Gastroesophageal sphincter (tissue), 4 donors: ENCODE data around the gene SMOC1. TPM values are rescaled to one million over a fixed set of nuclear protein-coding genes. Genes with fewer than 3 reads are reported as not detected.
"Not testable (repeated sequence)": the region's sequence is repeated elsewhere in the genome, so short reads cannot be mapped to it uniquely, and the experiment has no call there.

Source experiments
- ATAC-seq: fragments of 150-250 bp; one replicate; pipeline ENCODE4 v1.9.1; 2016; ENCODE audit warnings: mild to moderate bottlenecking, moderate library complexity
- H3K27ac ChIP-seq, 4 donors: fragments of 200-600 bp; sonication (generic) in 3 of 4; 1 replicate in 3 of 4; 2 replicates in 1 of 4; pipeline ENCODE4 v1.5.1; 2016 to 2019
- H3K27me3 ChIP-seq: fragments of 200-600 bp; sonication (generic); one replicate; pipeline ENCODE4 v1.5.1; 2019
- H3K36me3 ChIP-seq, 2 donors: fragments of 200-600 bp; sonication (generic); one replicate each; pipeline ENCODE4 v1.5.1; 2019; ENCODE audit warnings: control low read depth in 1 of 2
- H3K4me1 ChIP-seq, 3 donors: fragments of 200-600 bp; sonication (generic); 1 replicate in 2 of 3; 2 replicates in 1 of 3; pipeline ENCODE4 v1.5.1; 2016 to 2019; ENCODE audit warnings: control low read depth in 2 of 3
- H3K4me3 ChIP-seq, 2 donors: fragments of 200-600 bp; sonication (generic); one replicate each; pipeline ENCODE4 v1.5.1; 2019; ENCODE audit warnings: mild to moderate bottlenecking in 1 of 2, moderate library complexity in 1 of 2
- H3K9me3 ChIP-seq, 3 donors: fragments of 200-600 bp; sonication (generic); one replicate each; pipeline ENCODE4 v1.5.1; 2017 to 2019; ENCODE audit warnings: control low read depth in 2 of 3
- EP300 ChIP-seq: sonication (generic); formaldehyde crosslinking; IDR thresholded peaks from one replicate; pipeline ENCODE4 v1.6.1; 2017; ENCODE audit warnings: antibody characterized with exemption, mild to moderate bottlenecking
- POLR2A ChIP-seq, 2 donors: fragments of 450-650 bp; IDR thresholded peaks; one replicate each; pipeline ENCODE4 v1.6.1; 2017; ENCODE audit warnings: antibody characterized with exemption in 2 of 2, mild to moderate bottlenecking in 2 of 2, moderate library complexity in 1 of 2
- POLR2AphosphoS5 ChIP-seq: sonication (generic); formaldehyde crosslinking; IDR thresholded peaks from one replicate; pipeline ENCODE4 v1.6.1; 2017; ENCODE audit warnings: antibody characterized with exemption
- WGBS, 2 donors: methylation state at CpG; one replicate each; pipeline ENCODE4 v1.1.5; 2018; ENCODE audit warnings: low coverage in 1 of 2; 5-methylcytosine and 5-hydroxymethylcytosine counted together
- total RNA-seq, 4 donors: library from RNA; depleted of rRNA; stranded (reverse); fragments of >200 nt; gene quantifications; one replicate each; pipeline ENCODE4 v1.1.0, GENCODE V29; 2016
- TF ChIP-seq, protein P1 (sequence below), 4 experiments: fragments of 200-600 bp in 2 of 4; fragments of 450-650 bp in 2 of 4; sonication (generic) in 1 of 4; IDR thresholded peaks; one replicate each; pipeline ENCODE4 v1.5.1; 2017 to 2019; ENCODE audit warnings: antibody characterized with exemption in 4 of 4, mild to moderate bottlenecking in 2 of 4, moderate library complexity in 2 of 4

The SMOC1 gene
- total RNA-seq, 4 donors from 2014 or later, result 0.19 to 11.8 (median 0.31) TPM; not detected in 1

GRCh38 chr14:69896972-69897371 lies 17.8 kb downstream of the SMOC1 start:
- H3K4me3 ChIP-seq, result no peak overlapping the region
- WGBS, 2 donors, result 95% methylated on average over 2 of the region's 2 CpGs; no CpG with 5 or more reads in 1 of the 2 donors
- no peak for ATAC-seq
- TF ChIP-seq, protein P1, sequence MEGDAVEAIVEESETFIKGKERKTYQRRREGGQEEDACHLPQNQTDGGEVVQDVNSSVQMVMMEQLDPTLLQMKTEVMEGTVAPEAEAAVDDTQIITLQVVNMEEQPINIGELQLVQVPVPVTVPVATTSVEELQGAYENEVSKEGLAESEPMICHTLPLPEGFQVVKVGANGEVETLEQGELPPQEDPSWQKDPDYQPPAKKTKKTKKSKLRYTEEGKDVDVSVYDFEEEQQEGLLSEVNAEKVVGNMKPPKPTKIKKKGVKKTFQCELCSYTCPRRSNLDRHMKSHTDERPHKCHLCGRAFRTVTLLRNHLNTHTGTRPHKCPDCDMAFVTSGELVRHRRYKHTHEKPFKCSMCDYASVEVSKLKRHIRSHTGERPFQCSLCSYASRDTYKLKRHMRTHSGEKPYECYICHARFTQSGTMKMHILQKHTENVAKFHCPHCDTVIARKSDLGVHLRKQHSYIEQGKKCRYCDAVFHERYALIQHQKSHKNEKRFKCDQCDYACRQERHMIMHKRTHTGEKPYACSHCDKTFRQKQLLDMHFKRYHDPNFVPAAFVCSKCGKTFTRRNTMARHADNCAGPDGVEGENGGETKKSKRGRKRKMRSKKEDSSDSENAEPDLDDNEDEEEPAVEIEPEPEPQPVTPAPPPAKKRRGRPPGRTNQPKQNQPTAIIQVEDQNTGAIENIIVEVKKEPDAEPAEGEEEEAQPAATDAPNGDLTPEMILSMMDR (IDR thresholded peaks at IDR 0.05), result no peak
- no peak for TF ChIP-seq POLR2A (IDR thresholded peaks at IDR 0.05)
- no peak for TF ChIP-seq EP300
- no peak for TF ChIP-seq POLR2AphosphoS5
- H3K36me3 ChIP-seq, result no peaks in the 10 kb centered on the region
- H3K27ac ChIP-seq, result no peak overlapping the region
- H3K27me3 ChIP-seq, result no peaks in the 10 kb centered on the region
- peaks cover 0 to 35% (median 0%) of the 10 kb centered on the region in 3 donors for H3K9me3 ChIP-seq
- no peaks in the 10 kb centered on the region for H3K4me1 ChIP-seq

DNA sequence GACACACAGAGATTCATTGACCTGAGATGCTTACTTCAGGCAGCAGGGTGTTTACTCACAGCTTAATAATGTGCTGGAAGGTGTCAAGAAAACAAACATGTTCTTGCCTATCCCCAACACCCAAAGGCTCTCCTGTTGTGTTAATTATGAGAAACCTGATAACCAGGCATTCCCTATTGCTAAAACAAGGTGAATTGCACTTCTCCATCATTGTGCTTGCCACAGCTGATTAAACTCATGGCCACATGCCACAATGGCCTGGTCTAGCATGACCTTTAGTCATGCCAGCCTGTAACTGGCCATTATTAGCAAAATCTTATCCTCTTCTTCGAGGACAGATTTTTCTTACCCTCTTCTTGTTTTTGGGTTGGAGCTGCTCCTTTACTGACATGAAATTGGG lies 21.4 kb downstream of the SMOC1 start:
- 80% methylated on average over 1 of the region's 1 CpG; no CpG with 5 or more reads in 1 of the 2 donors for WGBS, 2 donors
- no peaks in the 10 kb centered on the region for H3K4me1 ChIP-seq
- H3K36me3 ChIP-seq, result no peaks in the 10 kb centered on the region
- H3K9me3 ChIP-seq, result peaks cover 0 to 35% (median 0%) of the 10 kb centered on the region in 3 donors
- no peak overlapping the region for H3K27ac ChIP-seq
- H3K4me3 ChIP-seq, result no peak overlapping the region
- TF ChIP-seq POLR2AphosphoS5 (no peak), POLR2A (IDR thresholded peaks at IDR 0.05) (no peak), EP300 (no peak)
- TF ChIP-seq, protein P1 (IDR thresholded peaks at IDR 0.05), result no peak
- no peak for ATAC-seq
- no peaks in the 10 kb centered on the region for H3K27me3 ChIP-seq

- Histone ChIP-seq H3K27ac (no peak overlapping the region), H3K4me1 (no peaks in the 10 kb centered on the region), H3K36me3 (no peaks in the 10 kb centered on the region), H3K4me3 (no peak overlapping the region), H3K9me3 (peaks cover 0 to 30% (median 0%) of the 10 kb centered on the region in 3 donors), H3K27me3 (no peaks in the 10 kb centered on the region)
- ATAC-seq, result peak; percentile 31
- TF ChIP-seq EP300, result no peak
- 23 to 50% methylated on average over 1 of the region's 1 CpG for WGBS, 2 donors
Observed at GRCh38 chr14:69901113-69901951, 22.1 kb downstream of the SMOC1 start.

DNA sequence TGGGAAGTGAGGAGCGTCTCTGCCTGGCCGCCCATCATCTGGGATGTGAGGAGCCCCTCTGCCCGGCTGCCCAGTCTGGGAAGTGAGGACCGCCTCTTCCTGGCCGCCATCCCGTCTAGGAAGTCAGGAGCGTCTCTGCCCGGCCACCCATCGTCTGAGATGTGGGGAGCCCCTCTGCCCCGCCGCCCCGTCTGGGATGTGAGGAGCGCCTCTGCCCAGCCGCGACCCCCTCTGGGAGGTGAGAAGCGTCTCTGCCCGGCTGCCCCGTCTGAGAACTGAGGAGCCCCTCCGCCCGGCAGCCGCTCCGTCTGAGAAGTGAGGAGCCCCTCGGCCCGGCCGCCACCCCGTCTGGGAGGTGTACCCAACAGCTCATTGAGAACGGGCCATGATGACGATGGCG lies 23.8 kb downstream of the SMOC1 start:
- H3K27ac ChIP-seq, H3K36me3 ChIP-seq, H3K4me3 ChIP-seq, H3K27me3 ChIP-seq, ATAC-seq, H3K4me1 ChIP-seq: not testable (repeated sequence)
- no CpG with 5 or more reads among the region's 29 CpGs for WGBS, 2 donors
- peaks cover 0 to 13% (median 0%) of the 10 kb centered on the region in 3 donors for H3K9me3 ChIP-seq

- 90 to 100% methylated on average over 1 of the region's 1 CpG for WGBS, 2 donors
- no peak overlapping the region for H3K4me3 ChIP-seq
- H3K36me3 ChIP-seq, result no peaks in the 10 kb centered on the region
- no peak overlapping the region for H3K27ac ChIP-seq
- H3K4me1 ChIP-seq, result no peaks in the 10 kb centered on the region
- no peak for ATAC-seq
- H3K9me3 ChIP-seq, result peaks cover 0 to 2% (median 0%) of the 10 kb centered on the region in 3 donors
- TF ChIP-seq, protein P1 (IDR thresholded peaks at IDR 0.05), result no peak
- TF ChIP-seq POLR2A (IDR thresholded peaks at IDR 0.05) (no peak), POLR2AphosphoS5 (no peak), EP300 (no peak)
- no peaks in the 10 kb centered on the region for H3K27me3 ChIP-seq
Observed at GRCh38 chr14:69904246-69904645, 25.0 kb downstream of the SMOC1 start.

- H3K36me3 ChIP-seq, result no peaks in the 10 kb centered on the region
- H3K27me3 ChIP-seq, result no peaks in the 10 kb centered on the region
- TF ChIP-seq POLR2A (IDR thresholded peaks at IDR 0.05) (no peak), POLR2AphosphoS5 (no peak), EP300 (no peak)
- TF ChIP-seq, protein P1 (IDR thresholded peaks at IDR 0.05), result no peak
- H3K4me3 ChIP-seq, result no peak overlapping the region
- no peak for ATAC-seq
- H3K27ac ChIP-seq, result no peak overlapping the region
- H3K9me3 ChIP-seq, result no peaks in the 10 kb centered on the region
- H3K4me1 ChIP-seq, result no peaks in the 10 kb centered on the region
- WGBS, 2 donors, result 43 to 44% methylated on average over 2 to 3 of the region's 3 CpGs
Observed at GRCh38 chr14:69906201-69906600, 27.0 kb downstream of the SMOC1 start.
